ENCODE results near the gene TYK2. TPM values are rescaled to one million over a fixed set of nuclear protein-coding genes. Genes with fewer than 3 reads are reported as not detected.
A peak's percentile ranks its signal among the peaks of the same experiment; 100 is the strongest.

TYK2 gene
- total and polyA plus RNA-seq, 9 of the 15 experiments (the other 6 are each of a cell fraction or from before 2014, with no cell fraction given): 15.0 to 182 (median 85.9) TPM

- TF ChIP-seq HMGN3 (IDR thresholded peaks at IDR 0.05; ENCODE audit: borderline replicate concordance, extremely low read depth, insufficient read length, low read depth, low read length) (peak; percentile 35), ZNF143 (CRISPR knock-in tag; IDR thresholded peaks at IDR 0.05) (0 out of 2 replicates have a peak, but pooled peaks have one; percentile 29), HEY1 (CRISPR knock-in tag; IDR thresholded peaks at IDR 0.05; ENCODE audit: borderline replicate concordance) (no peak), HDAC2 (IDR thresholded peaks at IDR 0.05) (peak; percentile 91), BMI1 (IDR thresholded peaks at IDR 0.05; ENCODE audit: low read length) (peak; percentile 72; the same call in 1 of the 2 replicates), NR2C1 (IDR thresholded peaks at IDR 0.05) (no peak), NR2C1 (tag; IDR thresholded peaks at IDR 0.05) (no peak), EHMT2 (IDR thresholded peaks at IDR 0.05) (no peak), GTF2F1 (IDR thresholded peaks at IDR 0.05; ENCODE audit: low read depth, low read length) (0 out of 2 replicates have a peak, but pooled peaks have one; percentile 5), ESRRA (IDR thresholded peaks at IDR 0.05; ENCODE audit: borderline replicate concordance, low read depth) (0 out of 2 replicates have a peak, but pooled peaks have one; percentile 5), NKRF (IDR thresholded peaks at IDR 0.05; ENCODE audit: borderline replicate concordance) (peak; percentile 99), ZFX (CRISPR knock-in tag; IDR thresholded peaks at IDR 0.05) (peak; percentile 52), MBD2 (IDR thresholded peaks at IDR 0.05; ENCODE audit: borderline replicate concordance, low read depth) (peak; percentile 55; the same call in 1 of the 2 replicates), GABPB1 (CRISPR knock-in tag; IDR thresholded peaks at IDR 0.05) (peak; percentile 95), SPI1 (IDR thresholded peaks at IDR 0.05; ENCODE audit: borderline replicate concordance, low read depth, low read length) (peak; percentile 31; the same call in 1 of the 2 replicates), HIVEP1 (CRISPR knock-in tag; IDR thresholded peaks at IDR 0.05) (no peak), ARID3A (IDR thresholded peaks at IDR 0.05; ENCODE audit: borderline replicate concordance, low read depth, low read length) (no peak), NRF1 (conservative IDR thresholded peaks at IDR 0.05 in 1 of 2, IDR thresholded peaks at IDR 0.05 in 1 of 2) (peak; percentile 61 to 70), CHCHD3 (CRISPR knock-in tag; IDR thresholded peaks at IDR 0.05) (no peak), ZBTB49 (CRISPR knock-in tag; IDR thresholded peaks at IDR 0.05; ENCODE audit: borderline replicate concordance) (peak; percentile 36; the same call in 1 of the 2 replicates), KAT7 (CRISPR knock-in tag; IDR thresholded peaks at IDR 0.05; ENCODE audit: borderline replicate concordance) (no peak), RBM22 (IDR thresholded peaks at IDR 0.05; ENCODE audit: low read depth, low read length, poor library complexity, severe bottlenecking) (peak; percentile 91), RBFOX2 (IDR thresholded peaks at IDR 0.05; ENCODE audit: low read depth, low read length) (peak; percentile 97)
These were observed 23.0 kb upstream of the TYK2 start, which contains the start of gene CDC37 (continued) for GRCh38 chr19:10403137-10404021.

Data from K562 (cell line).